ENCODE data around the gene TMEM132A.

DNA sequence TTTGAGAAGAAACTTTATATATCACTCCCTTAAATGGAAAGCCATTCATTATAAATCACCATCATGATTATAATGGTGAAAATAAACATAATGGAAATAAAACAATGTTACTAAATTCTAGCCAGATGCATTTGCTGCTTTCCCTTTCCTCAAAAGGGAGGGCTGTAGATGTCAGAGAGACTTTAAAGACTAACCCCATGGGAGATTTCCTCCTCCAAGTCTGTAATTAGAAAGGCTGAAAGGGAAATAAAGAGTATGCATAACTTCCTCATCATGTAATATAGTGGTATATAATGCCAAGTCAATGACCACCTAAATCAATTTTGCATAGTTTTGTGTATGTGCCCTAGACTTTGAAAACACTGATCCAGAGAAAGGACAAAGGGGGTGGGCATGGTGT lies 53.6 kb downstream of the TMEM132A start:
- TF ChIP-seq, protein P1, sequence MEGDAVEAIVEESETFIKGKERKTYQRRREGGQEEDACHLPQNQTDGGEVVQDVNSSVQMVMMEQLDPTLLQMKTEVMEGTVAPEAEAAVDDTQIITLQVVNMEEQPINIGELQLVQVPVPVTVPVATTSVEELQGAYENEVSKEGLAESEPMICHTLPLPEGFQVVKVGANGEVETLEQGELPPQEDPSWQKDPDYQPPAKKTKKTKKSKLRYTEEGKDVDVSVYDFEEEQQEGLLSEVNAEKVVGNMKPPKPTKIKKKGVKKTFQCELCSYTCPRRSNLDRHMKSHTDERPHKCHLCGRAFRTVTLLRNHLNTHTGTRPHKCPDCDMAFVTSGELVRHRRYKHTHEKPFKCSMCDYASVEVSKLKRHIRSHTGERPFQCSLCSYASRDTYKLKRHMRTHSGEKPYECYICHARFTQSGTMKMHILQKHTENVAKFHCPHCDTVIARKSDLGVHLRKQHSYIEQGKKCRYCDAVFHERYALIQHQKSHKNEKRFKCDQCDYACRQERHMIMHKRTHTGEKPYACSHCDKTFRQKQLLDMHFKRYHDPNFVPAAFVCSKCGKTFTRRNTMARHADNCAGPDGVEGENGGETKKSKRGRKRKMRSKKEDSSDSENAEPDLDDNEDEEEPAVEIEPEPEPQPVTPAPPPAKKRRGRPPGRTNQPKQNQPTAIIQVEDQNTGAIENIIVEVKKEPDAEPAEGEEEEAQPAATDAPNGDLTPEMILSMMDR (IDR thresholded peaks at IDR 0.05), result no peak
- TF ChIP-seq POLR2AphosphoS5 (IDR thresholded peaks at IDR 0.05; ENCODE audit: low read depth, low read length), result no peak

Data from Panc1 (cell line).